ENCODE data around the gene CLCN1. TPM values are rescaled to one million over a fixed set of nuclear protein-coding genes. Genes with fewer than 3 reads are reported as not detected.
"Not testable (repeated sequence)": the region's sequence is repeated elsewhere in the genome, so short reads cannot be mapped to it uniquely, and the experiment has no call there.

CLCN1 gene
- total RNA-seq, 1 donor from 2014 or later, result not detected

GRCh38 chr7:143287935-143288826 lies 27.7 kb upstream of the CLCN1 start, which contains the start of gene CASP2:
Gene CASP2 (plus strand): TSS chr7:143288351. CDS start chr7:143288456, 105 bp downstream.
- peaks cover 72% of the 10 kb centered on the region for H3K4me1 Mint-ChIP-seq
- peak within 1 kb of the TSS; percentile 98 for H3K27ac Mint-ChIP-seq (ENCODE audit: unreplicated experiment)
- peaks cover 10% of the 10 kb centered on the region for H3K36me3 Mint-ChIP-seq (ENCODE audit: low read depth)
- peak within 1 kb of the TSS; percentile 98 for H3K4me3 Mint-ChIP-seq
- DNase-seq (ENCODE audit: low read depth, low spot score), result peak; percentile 94
- peaks cover 10% of the 10 kb centered on the region for H3K9me3 Mint-ChIP-seq
- TF ChIP-seq, protein P1, sequence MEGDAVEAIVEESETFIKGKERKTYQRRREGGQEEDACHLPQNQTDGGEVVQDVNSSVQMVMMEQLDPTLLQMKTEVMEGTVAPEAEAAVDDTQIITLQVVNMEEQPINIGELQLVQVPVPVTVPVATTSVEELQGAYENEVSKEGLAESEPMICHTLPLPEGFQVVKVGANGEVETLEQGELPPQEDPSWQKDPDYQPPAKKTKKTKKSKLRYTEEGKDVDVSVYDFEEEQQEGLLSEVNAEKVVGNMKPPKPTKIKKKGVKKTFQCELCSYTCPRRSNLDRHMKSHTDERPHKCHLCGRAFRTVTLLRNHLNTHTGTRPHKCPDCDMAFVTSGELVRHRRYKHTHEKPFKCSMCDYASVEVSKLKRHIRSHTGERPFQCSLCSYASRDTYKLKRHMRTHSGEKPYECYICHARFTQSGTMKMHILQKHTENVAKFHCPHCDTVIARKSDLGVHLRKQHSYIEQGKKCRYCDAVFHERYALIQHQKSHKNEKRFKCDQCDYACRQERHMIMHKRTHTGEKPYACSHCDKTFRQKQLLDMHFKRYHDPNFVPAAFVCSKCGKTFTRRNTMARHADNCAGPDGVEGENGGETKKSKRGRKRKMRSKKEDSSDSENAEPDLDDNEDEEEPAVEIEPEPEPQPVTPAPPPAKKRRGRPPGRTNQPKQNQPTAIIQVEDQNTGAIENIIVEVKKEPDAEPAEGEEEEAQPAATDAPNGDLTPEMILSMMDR (conservative IDR thresholded peaks at IDR 0.05), result peak; percentile 52
- no peaks in the 10 kb centered on the region for H3K27me3 Mint-ChIP-seq (ENCODE audit: low read depth)

DNA sequence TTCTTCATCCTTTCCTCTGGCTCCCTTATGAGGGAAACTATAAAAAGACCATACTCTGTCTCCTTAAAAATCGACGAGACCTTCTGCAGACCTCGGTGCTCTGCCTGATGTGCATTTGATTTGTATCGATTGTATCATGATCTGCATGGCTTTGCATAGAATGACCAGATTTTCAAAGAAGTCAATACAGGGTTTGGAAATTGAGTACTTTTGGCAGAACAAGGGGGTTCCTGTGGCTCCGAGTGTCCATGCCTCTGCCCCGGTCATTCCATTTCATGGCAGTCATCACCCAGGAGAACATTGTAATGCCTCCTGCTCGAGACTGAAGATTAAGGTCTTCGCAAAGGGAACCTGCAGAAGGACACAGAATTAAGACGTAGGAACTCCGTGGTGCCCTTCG lies 27.1 kb upstream of the CLCN1 start:
- H3K36me3 Mint-ChIP-seq (ENCODE audit: low read depth), result peaks cover 14% of the 10 kb centered on the region
- H3K4me1 Mint-ChIP-seq, result peaks cover 66% of the 10 kb centered on the region
- TF ChIP-seq, protein P1 (conservative IDR thresholded peaks at IDR 0.05), result no peak
- no peak for DNase-seq (ENCODE audit: low read depth, low spot score)
- no peaks in the 10 kb centered on the region for H3K27me3 Mint-ChIP-seq (ENCODE audit: low read depth)
- peak overlapping the region; percentile 98 for H3K27ac Mint-ChIP-seq (ENCODE audit: unreplicated experiment)
- H3K4me3 Mint-ChIP-seq, result peak overlapping the region; percentile 98
- peaks cover 10% of the 10 kb centered on the region for H3K9me3 Mint-ChIP-seq

GRCh38 chr7:143289421-143289820 lies 26.5 kb upstream of the CLCN1 start:
- peaks cover 10% of the 10 kb centered on the region for H3K9me3 Mint-ChIP-seq
- TF ChIP-seq, protein P1 (conservative IDR thresholded peaks at IDR 0.05), result no peak
- DNase-seq (ENCODE audit: low read depth, low spot score), result no peak
- H3K4me3 Mint-ChIP-seq, result peak overlapping the region; percentile 98
- peaks cover 60% of the 10 kb centered on the region for H3K4me1 Mint-ChIP-seq
- H3K27ac Mint-ChIP-seq (ENCODE audit: unreplicated experiment), result peak overlapping the region; percentile 98
- H3K27me3 Mint-ChIP-seq (ENCODE audit: low read depth), result no peaks in the 10 kb centered on the region
- H3K36me3 Mint-ChIP-seq (ENCODE audit: low read depth), result peaks cover 19% of the 10 kb centered on the region

- not testable (repeated sequence) for DNase-seq (ENCODE audit: low read depth, low spot score); H3K27me3 Mint-ChIP-seq (ENCODE audit: low read depth); H3K9me3 Mint-ChIP-seq
- Mint-ChIP-seq H3K36me3 (ENCODE audit: low read depth) (peaks cover 22% of the 10 kb centered on the region), H3K4me1 (peaks cover 55% of the 10 kb centered on the region), H3K4me3 (peak overlapping the region; percentile 98), H3K27ac (ENCODE audit: unreplicated experiment) (peak overlapping the region; percentile 4)
These were observed 26.0 kb upstream of the CLCN1 start for GRCh38 chr7:143289888-143290287.

GRCh38 chr7:143290293-143290692 lies 25.6 kb upstream of the CLCN1 start:
- Mint-ChIP-seq H3K4me1 (peaks cover 53% of the 10 kb centered on the region), H3K9me3 (peaks cover 10% of the 10 kb centered on the region), H3K36me3 (ENCODE audit: low read depth) (peaks cover 22% of the 10 kb centered on the region), H3K27ac (ENCODE audit: unreplicated experiment) (no peak overlapping the region), H3K27me3 (ENCODE audit: low read depth) (no peaks in the 10 kb centered on the region), H3K4me3 (peak overlapping the region; percentile 98)
- DNase-seq (ENCODE audit: low read depth, low spot score), result no peak
- TF ChIP-seq, protein P1 (conservative IDR thresholded peaks at IDR 0.05), result no peak

DNA sequence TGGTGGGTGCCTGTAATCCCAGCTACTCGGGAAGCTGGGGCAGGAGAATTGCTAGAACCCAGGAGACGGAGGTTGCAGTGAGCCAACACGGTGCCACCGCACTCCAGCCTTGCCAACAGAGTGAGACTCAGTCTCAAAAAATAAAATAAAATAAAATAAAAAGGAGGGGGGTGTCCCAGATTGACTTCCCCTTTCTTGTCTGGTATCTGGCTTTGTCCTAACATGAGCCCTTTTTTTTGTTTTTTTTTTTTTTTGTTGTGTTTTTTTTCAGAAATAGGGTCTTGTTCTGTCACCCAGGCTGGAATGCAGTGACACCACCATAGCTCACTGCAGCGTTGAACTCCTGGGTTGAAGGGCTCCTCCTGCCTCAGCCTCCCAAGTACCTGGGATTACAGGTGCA lies 23.0 kb upstream of the CLCN1 start:
- TF ChIP-seq, protein P1 (conservative IDR thresholded peaks at IDR 0.05), result no peak
- H3K27ac Mint-ChIP-seq (ENCODE audit: unreplicated experiment), result no peak overlapping the region
- DNase-seq (ENCODE audit: low read depth, low spot score), result no peak
- no peak overlapping the region for H3K4me3 Mint-ChIP-seq
- peaks cover 46% of the 10 kb centered on the region for H3K4me1 Mint-ChIP-seq
- H3K9me3 Mint-ChIP-seq, result peaks cover 1% of the 10 kb centered on the region
- H3K36me3 Mint-ChIP-seq (ENCODE audit: low read depth), result peaks cover 22% of the 10 kb centered on the region
- H3K27me3 Mint-ChIP-seq (ENCODE audit: low read depth), result no peaks in the 10 kb centered on the region
